Measurements from ENCODE around the gene TM9SF3.

The TM9SF3 gene

GRCh38 chr10:96505150-96506136, 81.4 kb downstream of the TM9SF3 start:
- no peak for DNase-seq

- DNase-seq, result no peak
Measured at GRCh38 chr10:96502561-96503282, 84.1 kb downstream of the TM9SF3 start.

GRCh38 chr10:96501985-96502384, 84.8 kb downstream of the TM9SF3 start:
- DNase-seq, result no peak

- DNase-seq, result no peak
Measured at GRCh38 chr10:96500519-96500918, 86.3 kb downstream of the TM9SF3 start.

GRCh38 chr10:96500050-96500449, 86.8 kb downstream of the TM9SF3 start:
- no peak for DNase-seq

- DNase-seq, result no peak
Measured at GRCh38 chr10:96497391-96497790, 89.4 kb downstream of the TM9SF3 start.

- DNase-seq, result no peak
Measured at GRCh38 chr10:96496281-96496925, 90.4 kb downstream of the TM9SF3 start.

GRCh38 chr10:96495544-96495943, 91.3 kb downstream of the TM9SF3 start:
- DNase-seq, result no peak

GRCh38 chr10:96494694-96495093, 92.1 kb downstream of the TM9SF3 start:
- no peak for DNase-seq

- DNase-seq, result no peak
Measured at GRCh38 chr10:96493871-96494525, 92.8 kb downstream of the TM9SF3 start.

GRCh38 chr10:96493254-96493653, 93.6 kb downstream of the TM9SF3 start:
- DNase-seq, result no peak

- DNase-seq, result no peak
Measured at GRCh38 chr10:96491303-96491702, 95.5 kb downstream of the TM9SF3 start.

GRCh38 chr10:96488161-96488935, 98.5 kb downstream of the TM9SF3 start:
- no peak for DNase-seq

- no peak for DNase-seq
Measured at GRCh38 chr10:96482815-96483588, 103.8 kb downstream of the TM9SF3 start.

GRCh38 chr10:96478355-96478754, 108.5 kb downstream of the TM9SF3 start:
- DNase-seq, result no peak

- DNase-seq, result no peak
Measured at GRCh38 chr10:96473866-96474265, 112.9 kb downstream of the TM9SF3 start.

GRCh38 chr10:96470116-96470743, 116.6 kb downstream of the TM9SF3 start:
- DNase-seq, result peak; percentile 55

GRCh38 chr10:96468845-96469244, 118.0 kb downstream of the TM9SF3 start:
- no peak for DNase-seq

Data from activated CD8-positive, alpha-beta memory T cell treated with anti-CD3 and anti-CD28 coated beads, Interleukin-2, amount 50 U/mL, for 48 hours (primary cell).